ENCODE data around the gene GDF10. TPM values are rescaled to one million over a fixed set of nuclear protein-coding genes. Genes with fewer than 3 reads are reported as not detected.

Gene GDF10
- total RNA-seq, 4 donors from 2014 or later, result 3.6 to 9.6 (median 7.3) TPM

DNA sequence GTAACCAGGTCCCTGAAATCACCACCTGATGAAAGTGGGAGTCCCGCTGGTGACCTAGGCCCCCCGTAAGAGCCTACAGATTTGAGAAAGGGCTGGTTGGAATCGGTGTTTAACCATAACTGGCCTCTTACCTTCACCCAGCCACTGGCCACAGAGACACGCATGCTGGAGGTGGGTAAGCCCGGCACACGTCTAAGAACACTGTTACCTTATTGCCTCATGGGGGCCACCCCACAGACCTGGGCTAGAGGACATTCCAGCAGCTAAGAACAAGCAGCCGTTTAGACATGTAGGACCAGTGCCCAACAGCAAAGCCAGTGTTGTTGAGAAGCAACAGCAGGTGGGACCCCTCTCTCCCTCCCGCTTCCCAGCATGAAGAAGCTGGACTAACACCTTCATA, 19.8 kb downstream of the GDF10 start:
- Histone ChIP-seq H3K36me3 (no peaks in the 10 kb centered on the region), H3K27me3 (no peaks in the 10 kb centered on the region), H3K4me1 (no peaks in the 10 kb centered on the region), H3K9me3 (no peaks in the 10 kb centered on the region), H3K4me3 (replicated peaks in 1 of 3) (no peak overlapping the region), H3K27ac (no peak overlapping the region)
- 88% methylated on average over 8 of the region's 8 CpGs for WGBS, 2 donors
- DNase-seq, result no peak
- intact Hi-C loops (cut with DNase I), result no loop called here
- no peak for TF ChIP-seq POLR2A (IDR thresholded peaks at IDR 0.05)
- TF ChIP-seq, protein P1, sequence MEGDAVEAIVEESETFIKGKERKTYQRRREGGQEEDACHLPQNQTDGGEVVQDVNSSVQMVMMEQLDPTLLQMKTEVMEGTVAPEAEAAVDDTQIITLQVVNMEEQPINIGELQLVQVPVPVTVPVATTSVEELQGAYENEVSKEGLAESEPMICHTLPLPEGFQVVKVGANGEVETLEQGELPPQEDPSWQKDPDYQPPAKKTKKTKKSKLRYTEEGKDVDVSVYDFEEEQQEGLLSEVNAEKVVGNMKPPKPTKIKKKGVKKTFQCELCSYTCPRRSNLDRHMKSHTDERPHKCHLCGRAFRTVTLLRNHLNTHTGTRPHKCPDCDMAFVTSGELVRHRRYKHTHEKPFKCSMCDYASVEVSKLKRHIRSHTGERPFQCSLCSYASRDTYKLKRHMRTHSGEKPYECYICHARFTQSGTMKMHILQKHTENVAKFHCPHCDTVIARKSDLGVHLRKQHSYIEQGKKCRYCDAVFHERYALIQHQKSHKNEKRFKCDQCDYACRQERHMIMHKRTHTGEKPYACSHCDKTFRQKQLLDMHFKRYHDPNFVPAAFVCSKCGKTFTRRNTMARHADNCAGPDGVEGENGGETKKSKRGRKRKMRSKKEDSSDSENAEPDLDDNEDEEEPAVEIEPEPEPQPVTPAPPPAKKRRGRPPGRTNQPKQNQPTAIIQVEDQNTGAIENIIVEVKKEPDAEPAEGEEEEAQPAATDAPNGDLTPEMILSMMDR (IDR thresholded peaks at IDR 0.05), result no peak

GRCh38 chr10:47320812-47321211, 20.8 kb downstream of the GDF10 start:
- WGBS, 2 donors, result 76 to 78% methylated on average over 6 of the region's 6 CpGs
- DNase-seq, result no peak
- TF ChIP-seq POLR2A (IDR thresholded peaks at IDR 0.05), result no peak
- Histone ChIP-seq H3K4me3 (replicated peaks in 1 of 3) (no peak overlapping the region), H3K27ac (no peak overlapping the region), H3K4me1 (no peaks in the 10 kb centered on the region), H3K27me3 (no peaks in the 10 kb centered on the region), H3K36me3 (no peaks in the 10 kb centered on the region), H3K9me3 (no peaks in the 10 kb centered on the region)
- intact Hi-C loops (cut with DNase I), result no loop called here

DNA sequence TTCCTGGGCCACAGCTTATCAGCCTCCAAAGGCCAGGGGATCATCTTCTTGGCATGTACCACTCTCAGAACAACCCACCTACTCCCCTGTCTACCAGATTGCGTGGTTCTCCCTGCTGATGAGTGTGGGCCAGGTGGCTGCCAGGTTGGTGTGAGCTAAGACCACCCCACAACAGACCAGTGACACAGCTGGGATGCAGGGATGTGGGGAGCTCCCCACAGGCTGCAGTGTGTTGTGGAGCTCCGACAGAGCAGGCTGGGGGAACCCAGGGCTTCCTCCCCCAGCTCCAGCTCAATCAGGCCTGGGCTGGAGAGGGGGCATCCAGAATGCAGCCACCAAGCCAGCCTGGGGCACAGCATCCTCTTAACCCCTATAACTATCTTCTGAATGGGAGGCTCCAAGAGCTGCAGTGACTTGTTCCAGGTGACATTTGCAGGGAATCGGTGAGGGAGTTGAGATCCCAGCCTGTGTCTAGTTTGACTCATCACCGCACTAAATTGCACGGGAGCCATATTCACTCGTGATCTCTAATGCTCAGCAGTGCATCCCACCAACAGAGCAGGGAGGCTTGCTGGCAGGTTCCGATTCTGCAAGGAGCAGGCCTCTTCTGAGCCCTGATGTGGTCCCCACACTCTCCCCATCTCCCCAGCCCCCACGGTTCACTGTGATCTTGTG, 21.7 kb downstream of the GDF10 start:
- intact Hi-C loops (cut with DNase I), result no loop called here
- DNase-seq, result no peak
- Histone ChIP-seq H3K4me1 (no peaks in the 10 kb centered on the region), H3K36me3 (no peaks in the 10 kb centered on the region), H3K4me3 (replicated peaks in 1 of 3) (no peak overlapping the region), H3K27me3 (no peaks in the 10 kb centered on the region), H3K27ac (no peak overlapping the region), H3K9me3 (no peaks in the 10 kb centered on the region)
- TF ChIP-seq, protein P1 (IDR thresholded peaks at IDR 0.05), result no peak
- TF ChIP-seq POLR2A (IDR thresholded peaks at IDR 0.05), result no peak
- 85 to 86% methylated on average over 8 of the region's 8 CpGs for WGBS, 2 donors

GRCh38 chr10:47322300-47323061, 22.5 kb downstream of the GDF10 start, which contains the start of gene GDF2:
GDF2 (plus strand) TSS chr10:47322454; CDS start chr10:47322669, 215 bp downstream.
- Histone ChIP-seq H3K9me3 (no peaks in the 10 kb centered on the region), H3K27me3 (no peaks in the 10 kb centered on the region), H3K4me3 (replicated peaks in 1 of 3) (no peak within 1 kb of the TSS), H3K27ac (no peak within 1 kb of the TSS), H3K36me3 (no peaks in the 10 kb centered on the region), H3K4me1 (no peaks in the 10 kb centered on the region)
- TF ChIP-seq, protein P1 (IDR thresholded peaks at IDR 0.05), result no peak
- no peak for TF ChIP-seq POLR2A (IDR thresholded peaks at IDR 0.05)
- intact Hi-C loops (cut with DNase I), result no loop called here
- no peak for DNase-seq
- 87 to 95% methylated on average over 25 to 31 of the region's 35 CpGs for WGBS, 2 donors

- Histone ChIP-seq H3K27ac (no peak overlapping the region), H3K4me3 (replicated peaks in 1 of 3) (no peak overlapping the region), H3K27me3 (no peaks in the 10 kb centered on the region), H3K4me1 (no peaks in the 10 kb centered on the region), H3K36me3 (no peaks in the 10 kb centered on the region), H3K9me3 (no peaks in the 10 kb centered on the region)
- WGBS, 2 donors, result 53 to 65% methylated on average over 1 of the region's 1 CpG
- DNase-seq, result no peak
- intact Hi-C loops (cut with DNase I), result no loop called here
- TF ChIP-seq POLR2A (IDR thresholded peaks at IDR 0.05), result no peak
- TF ChIP-seq, protein P1 (IDR thresholded peaks at IDR 0.05), result no peak
Measured at GRCh38 chr10:47323087-47323486, 23.1 kb downstream of the GDF10 start.
